GM21515 (cell line): Measurements from ENCODE around the gene C9orf152.
A peak's percentile ranks its signal among the peaks of the same experiment; 100 is the strongest.

Experiments
- ATAC-seq: cut with Tn5 transposase; IDR thresholded peaks from one replicate; pipeline ENCODE4 v1.9.1; 2021; ENCODE audit not compliant: unreplicated experiment

The C9orf152 gene

GRCh38 chr9:110183208-110184145, 24.5 kb downstream of the C9orf152 start:
- peak; percentile 87 for ATAC-seq

GRCh38 chr9:110180511-110181434, 27.2 kb downstream of the C9orf152 start:
- ATAC-seq: no peak

- no peak for ATAC-seq
These were observed 28.2 kb downstream of the C9orf152 start for GRCh38 chr9:110179734-110180133.

- no peak for ATAC-seq
These were observed 29.7 kb downstream of the C9orf152 start for GRCh38 chr9:110178281-110178680.

- no peak for ATAC-seq
These were observed 32.5 kb downstream of the C9orf152 start for GRCh38 chr9:110175275-110175968.

GRCh38 chr9:110173322-110173642, 34.7 kb downstream of the C9orf152 start:
- ATAC-seq: no peak

GRCh38 chr9:110170357-110171257, 37.4 kb downstream of the C9orf152 start:
- no peak for ATAC-seq

- ATAC-seq: no peak
These were observed 39.5 kb downstream of the C9orf152 start for GRCh38 chr9:110168486-110168885.

- no peak for ATAC-seq
These were observed 46.0 kb downstream of the C9orf152 start for GRCh38 chr9:110161940-110162339.

GRCh38 chr9:110160685-110161084, 47.3 kb downstream of the C9orf152 start:
- ATAC-seq: no peak

- no peak for ATAC-seq
These were observed 47.8 kb downstream of the C9orf152 start for GRCh38 chr9:110160123-110160522.

- ATAC-seq: no peak
These were observed 49.9 kb downstream of the C9orf152 start for GRCh38 chr9:110157823-110158664.

GRCh38 chr9:110156902-110157301, 51.1 kb downstream of the C9orf152 start:
- peak; percentile 84 for ATAC-seq

GRCh38 chr9:110156416-110156815, 51.5 kb downstream of the C9orf152 start:
- ATAC-seq: peak; percentile 14

GRCh38 chr9:110155751-110156150, 52.2 kb downstream of the C9orf152 start:
- no peak for ATAC-seq

- no peak for ATAC-seq
These were observed 54.5 kb downstream of the C9orf152 start for GRCh38 chr9:110153431-110153830.

- no peak for ATAC-seq
These were observed 55.1 kb downstream of the C9orf152 start for GRCh38 chr9:110152704-110153374.
